OCI-LY7 (cell line): Measurements from ENCODE around the gene NCAPD2.

Experiments
- EZH2phosphoT487 ChIP-seq: fragments of 200-600 bp; sonication (generic); IDR thresholded peaks from 2 replicates; pipeline ENCODE4 v1.6.1; 2018; ENCODE audit warnings: low read depth, borderline replicate concordance, mild to moderate bottlenecking, mixed run types, antibody characterized with exemption, low read length, moderate library complexity, mixed read lengths
- TF ChIP-seq, protein P1 (sequence below): fragments of 200-600 bp; sonication (generic); conservative IDR thresholded peaks from 2 replicates; pipeline ENCODE4 v1.5.1; 2014; ENCODE audit warnings: mild to moderate bottlenecking, antibody characterized with exemption, low read length, moderate library complexity, mixed read lengths

DNA sequence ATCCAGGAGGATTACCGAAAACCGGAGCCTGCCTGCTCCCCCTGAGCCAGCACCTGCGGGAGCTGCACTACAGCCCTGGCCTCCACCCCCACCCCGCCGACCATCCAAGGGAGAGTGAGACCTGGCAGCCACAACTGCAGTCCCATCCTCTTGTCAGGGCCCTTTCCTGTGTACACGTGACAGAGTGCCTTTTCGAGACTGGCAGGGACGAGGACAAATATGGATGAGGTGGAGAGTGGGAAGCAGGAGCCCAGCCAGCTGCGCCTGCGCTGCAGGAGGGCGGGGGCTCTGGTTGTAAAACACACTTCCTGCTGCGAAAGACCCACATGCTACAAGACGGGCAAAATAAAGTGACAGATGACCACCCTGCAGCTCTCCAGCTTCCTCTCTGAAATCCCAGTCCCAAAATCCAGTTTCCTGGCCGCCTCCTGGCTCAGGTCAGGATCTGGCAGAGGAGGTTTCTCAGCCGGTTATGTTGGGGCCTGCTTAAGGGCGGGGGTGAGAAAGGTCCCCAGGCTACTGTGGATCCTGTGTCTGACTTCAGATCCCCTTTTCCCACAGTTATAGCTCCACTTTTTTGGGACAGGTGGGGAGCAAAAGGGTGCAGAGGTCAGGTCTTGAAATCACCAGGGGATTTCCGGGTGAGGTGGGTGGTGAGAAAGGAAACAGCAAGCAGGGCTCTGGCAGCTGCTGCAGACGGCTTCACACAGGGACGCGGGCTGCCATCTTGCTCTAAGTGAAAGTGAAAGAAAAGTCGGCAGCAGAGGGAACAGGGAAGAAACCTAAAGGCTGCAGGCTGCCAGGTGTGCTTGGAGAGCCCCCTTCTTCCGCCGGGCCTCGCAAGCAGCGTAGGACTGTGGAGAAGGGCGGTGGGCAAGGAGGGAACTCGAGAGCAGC, 42.3 kb upstream of the NCAPD2 start, which contains the start of gene TAPBPL:
- TF ChIP-seq, protein P1, sequence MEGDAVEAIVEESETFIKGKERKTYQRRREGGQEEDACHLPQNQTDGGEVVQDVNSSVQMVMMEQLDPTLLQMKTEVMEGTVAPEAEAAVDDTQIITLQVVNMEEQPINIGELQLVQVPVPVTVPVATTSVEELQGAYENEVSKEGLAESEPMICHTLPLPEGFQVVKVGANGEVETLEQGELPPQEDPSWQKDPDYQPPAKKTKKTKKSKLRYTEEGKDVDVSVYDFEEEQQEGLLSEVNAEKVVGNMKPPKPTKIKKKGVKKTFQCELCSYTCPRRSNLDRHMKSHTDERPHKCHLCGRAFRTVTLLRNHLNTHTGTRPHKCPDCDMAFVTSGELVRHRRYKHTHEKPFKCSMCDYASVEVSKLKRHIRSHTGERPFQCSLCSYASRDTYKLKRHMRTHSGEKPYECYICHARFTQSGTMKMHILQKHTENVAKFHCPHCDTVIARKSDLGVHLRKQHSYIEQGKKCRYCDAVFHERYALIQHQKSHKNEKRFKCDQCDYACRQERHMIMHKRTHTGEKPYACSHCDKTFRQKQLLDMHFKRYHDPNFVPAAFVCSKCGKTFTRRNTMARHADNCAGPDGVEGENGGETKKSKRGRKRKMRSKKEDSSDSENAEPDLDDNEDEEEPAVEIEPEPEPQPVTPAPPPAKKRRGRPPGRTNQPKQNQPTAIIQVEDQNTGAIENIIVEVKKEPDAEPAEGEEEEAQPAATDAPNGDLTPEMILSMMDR = no peak
- no peak for TF ChIP-seq EZH2phosphoT487
